ENCODE measurements around the gene JDP2. TPM values are rescaled to one million over a fixed set of nuclear protein-coding genes. Genes with fewer than 3 reads are reported as not detected.
"Not testable (repeated sequence)": the region's sequence is repeated elsewhere in the genome, so short reads cannot be mapped to it uniquely, and the experiment has no call there.

The JDP2 gene, protein sequence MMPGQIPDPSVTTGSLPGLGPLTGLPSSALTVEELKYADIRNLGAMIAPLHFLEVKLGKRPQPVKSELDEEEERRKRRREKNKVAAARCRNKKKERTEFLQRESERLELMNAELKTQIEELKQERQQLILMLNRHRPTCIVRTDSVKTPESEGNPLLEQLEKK
- polyA plus RNA-seq (ENCODE audit: low read depth in 6 of 6), result 1 to 10 TPM in 5 of 6 donors, not detected in 1; 1.5 to 4.7 (median 3.3) TPM

DNA sequence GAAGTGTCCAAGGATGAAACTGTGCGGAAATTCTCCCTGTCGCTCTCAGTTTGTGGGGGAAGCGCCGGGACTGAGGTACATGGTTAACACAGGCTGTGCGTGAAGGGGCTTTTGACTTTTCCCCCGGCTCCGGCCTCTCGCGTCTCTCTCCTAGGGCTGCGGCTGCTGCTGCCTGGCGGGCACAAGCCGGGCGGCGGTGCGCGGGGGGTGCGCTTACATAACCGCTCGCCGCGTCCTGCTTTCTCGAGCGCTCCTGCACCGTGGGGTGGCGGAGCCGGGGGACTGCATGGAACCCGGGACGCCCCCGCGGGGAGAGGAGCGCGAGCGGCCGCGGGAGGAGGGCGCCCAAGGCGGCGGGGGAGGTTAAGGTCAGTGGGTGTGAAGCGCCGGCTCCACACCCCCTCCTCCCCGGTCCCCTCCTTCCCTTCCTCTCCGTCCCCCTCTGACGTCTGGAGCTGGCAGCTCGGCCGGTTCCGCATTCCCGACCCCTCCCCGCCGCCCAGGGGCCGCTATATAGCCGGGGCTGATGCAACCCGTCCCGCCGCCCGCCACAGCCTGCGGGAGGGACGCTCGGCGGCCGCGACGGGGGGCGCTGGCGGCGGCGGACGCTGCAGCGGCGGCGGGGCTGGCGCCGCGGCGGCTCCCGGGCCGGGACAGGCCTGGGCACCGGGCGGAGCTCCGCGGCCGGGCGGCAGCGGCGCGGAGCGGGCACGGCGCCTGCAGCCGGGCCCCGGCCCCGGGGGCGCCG is at the start of gene JDP2:
TSS of gene JDP2 (plus strand) at position 541 of the 748 bp plus-strand sequence. CDS start 9,899 bp downstream, outside the sequence.
- Mint-ChIP-seq H3K4me3 (peak within 1 kb of the TSS; percentile 87 to 96 (median 92)), H3K4me1 (peaks cover 19 to 30% (median 29%) of the 10 kb centered on the region in 3 donors), H3K27me3 (no peaks in the 10 kb centered on the region), H3K27ac (peak within 1 kb of the TSS; percentile 58 to 98 (median 96)), H3K36me3 (peaks cover 0 to 6% of the 10 kb centered on the region in 2 donors), H3K9me3 (peaks cover 0 to 3% (median 0%) of the 10 kb centered on the region in 7 donors)
- ATAC-seq (ENCODE audit: low read depth in 2 of 2), result peak; percentile 63
- DNase-seq, result peak; percentile 54

DNA sequence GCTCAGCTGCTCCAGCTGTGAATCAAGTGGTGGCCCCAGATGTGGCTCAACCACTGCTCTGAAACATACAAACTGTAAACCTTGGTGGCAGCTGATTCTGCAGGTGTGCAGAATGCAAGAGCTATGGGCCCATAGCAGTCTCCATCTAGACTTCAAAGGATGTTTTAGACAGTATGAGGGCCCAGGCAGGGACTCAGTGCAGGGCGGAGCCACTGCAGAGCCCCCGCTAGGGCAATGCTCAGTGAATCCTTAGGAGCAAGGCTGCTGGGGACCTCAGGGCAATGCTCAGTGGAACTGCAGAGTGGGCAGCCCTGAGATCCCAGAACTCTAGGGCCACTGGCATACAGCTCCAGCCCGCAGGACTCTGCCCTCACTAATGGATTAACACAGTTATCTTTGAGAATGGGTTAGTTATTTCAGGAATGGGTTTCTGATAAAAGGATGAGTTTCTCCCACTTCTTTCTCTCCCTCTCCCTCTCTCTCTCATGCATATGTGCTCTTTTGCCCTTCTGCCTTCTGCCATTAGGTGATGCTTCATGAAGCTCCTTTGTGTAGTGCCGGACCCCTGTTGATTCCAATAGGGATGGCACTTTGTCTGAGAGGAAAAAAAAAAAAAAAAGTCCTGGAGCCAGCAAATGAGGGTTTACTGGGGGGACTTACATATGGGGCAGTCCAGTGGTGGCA is 48.4 kb upstream of the JDP2 start:
- no peak for DNase-seq
- H3K27me3 Mint-ChIP-seq, result peaks cover 10 to 13% (median 11%) of the 10 kb centered on the region in 3 donors
- no peak overlapping the region for H3K4me3 Mint-ChIP-seq
- H3K36me3 Mint-ChIP-seq, result peaks cover 5 to 12% of the 10 kb centered on the region in 2 donors
- no peak for ATAC-seq (ENCODE audit: low read depth in 2 of 2)
- no peak overlapping the region for H3K27ac Mint-ChIP-seq
- peaks cover 0 to 4% (median 0%) of the 10 kb centered on the region in 3 donors for H3K4me1 Mint-ChIP-seq
- H3K9me3 Mint-ChIP-seq, result peaks cover 2 to 8% (median 4%) of the 10 kb centered on the region in 7 donors

DNA sequence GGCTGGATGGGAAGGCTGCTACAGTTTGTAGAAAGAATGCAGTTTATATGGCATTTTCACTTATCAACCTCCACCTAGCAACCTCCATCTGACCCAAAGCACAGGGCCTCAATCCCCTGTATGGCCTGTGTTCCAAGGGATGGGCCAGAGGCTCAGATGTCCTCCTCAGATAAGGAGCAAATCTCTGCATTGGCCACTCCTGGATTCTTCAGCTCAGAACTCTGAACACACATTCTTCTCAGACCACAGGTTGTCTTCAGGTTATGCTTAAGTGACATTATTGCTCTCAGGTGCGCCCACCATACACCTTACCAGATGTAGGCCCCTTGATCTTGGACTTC is 47.9 kb upstream of the JDP2 start:
- Mint-ChIP-seq H3K36me3 (peaks cover 5 to 17% of the 10 kb centered on the region in 2 donors), H3K4me1 (peaks cover 0 to 4% (median 0%) of the 10 kb centered on the region in 3 donors), H3K27me3 (peaks cover 13 to 18% (median 14%) of the 10 kb centered on the region in 3 donors), H3K9me3 (peaks cover 5 to 11% (median 8%) of the 10 kb centered on the region in 7 donors), H3K27ac (peak overlapping the region in 1 of 6 donors; percentile 12), H3K4me3 (no peak overlapping the region)
- ATAC-seq (ENCODE audit: low read depth in 2 of 2) (no peak), DNase-seq (no peak)

DNA sequence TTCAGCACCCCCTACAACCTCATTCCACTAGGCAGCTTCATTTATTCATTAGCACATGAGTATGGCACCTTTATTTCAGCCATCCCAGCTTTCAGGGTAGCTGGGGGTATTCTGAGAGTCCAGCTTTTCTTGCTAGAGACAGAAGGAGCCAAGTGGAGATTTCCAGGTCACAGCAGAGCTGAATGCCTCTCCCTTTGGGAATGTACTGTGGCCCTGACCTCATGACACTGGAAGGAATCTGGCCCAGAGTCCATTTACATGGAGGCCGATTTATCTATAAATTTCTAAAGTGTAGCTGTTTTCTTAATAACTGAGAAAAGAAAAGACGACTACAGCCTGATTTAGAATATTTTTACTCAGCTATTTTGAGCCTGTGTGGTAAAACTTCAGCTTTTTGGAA is 47.2 kb upstream of the JDP2 start:
- DNase-seq, result no peak
- Mint-ChIP-seq H3K36me3 (peaks cover 5 to 19% of the 10 kb centered on the region in 2 donors), H3K4me1 (peaks cover 0 to 4% (median 0%) of the 10 kb centered on the region in 3 donors), H3K27me3 (peaks cover 11 to 13% (median 11%) of the 10 kb centered on the region in 3 donors), H3K4me3 (no peak overlapping the region), H3K9me3 (peaks cover 5 to 13% (median 10%) of the 10 kb centered on the region in 7 donors), H3K27ac (no peak overlapping the region)
- no peak for ATAC-seq (ENCODE audit: low read depth in 2 of 2)

DNA sequence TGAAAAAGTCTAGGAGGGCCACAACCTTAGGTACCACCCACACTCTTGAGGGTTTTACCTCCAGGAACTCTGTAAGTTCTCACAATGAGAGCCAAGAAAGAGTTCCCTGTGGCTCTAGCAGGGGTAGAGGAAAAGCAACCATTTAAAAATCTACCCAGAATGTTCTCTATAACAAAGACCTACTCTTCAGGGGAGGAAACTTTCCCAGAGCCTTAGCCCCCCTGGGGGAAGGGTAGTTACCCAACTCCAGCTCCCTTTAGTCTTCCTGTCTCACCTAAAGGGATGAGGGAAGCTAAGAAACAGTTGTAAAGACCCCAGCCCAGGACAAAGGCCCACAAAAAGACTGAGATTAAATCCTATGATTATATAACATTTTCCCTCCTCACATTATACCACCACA is 46.2 kb upstream of the JDP2 start:
- peaks cover 5 to 13% (median 9%) of the 10 kb centered on the region in 7 donors for H3K9me3 Mint-ChIP-seq
- H3K4me3 Mint-ChIP-seq, result no peak overlapping the region
- ATAC-seq (ENCODE audit: low read depth in 2 of 2) (no peak), DNase-seq (no peak)
- peaks cover 13 to 17% (median 16%) of the 10 kb centered on the region in 3 donors for H3K27me3 Mint-ChIP-seq
- H3K27ac Mint-ChIP-seq, result no peak overlapping the region
- H3K4me1 Mint-ChIP-seq, result peaks cover 0 to 4% (median 0%) of the 10 kb centered on the region in 3 donors
- H3K36me3 Mint-ChIP-seq, result peaks cover 5 to 13% of the 10 kb centered on the region in 2 donors

DNA sequence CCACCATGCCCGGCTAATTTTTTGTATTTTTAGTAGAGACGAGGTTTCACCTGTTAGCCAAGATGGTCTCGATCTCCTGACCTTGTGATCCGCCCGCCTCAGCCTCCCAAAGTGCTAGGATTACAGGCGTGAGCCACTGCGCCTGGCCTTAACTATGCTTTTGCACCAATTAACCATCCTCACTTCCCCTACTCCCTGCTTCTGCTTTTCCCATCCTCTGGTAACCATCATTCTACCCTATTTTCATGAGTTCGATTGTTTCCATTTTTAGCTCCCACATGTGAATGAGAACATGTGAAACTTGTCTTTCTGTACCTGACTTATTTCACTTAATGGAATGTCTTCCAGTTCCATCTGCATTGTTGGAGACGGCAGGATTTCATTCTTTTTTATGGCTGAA is 44.6 kb upstream of the JDP2 start:
- DNase-seq, result not testable (repeated sequence)

DNA sequence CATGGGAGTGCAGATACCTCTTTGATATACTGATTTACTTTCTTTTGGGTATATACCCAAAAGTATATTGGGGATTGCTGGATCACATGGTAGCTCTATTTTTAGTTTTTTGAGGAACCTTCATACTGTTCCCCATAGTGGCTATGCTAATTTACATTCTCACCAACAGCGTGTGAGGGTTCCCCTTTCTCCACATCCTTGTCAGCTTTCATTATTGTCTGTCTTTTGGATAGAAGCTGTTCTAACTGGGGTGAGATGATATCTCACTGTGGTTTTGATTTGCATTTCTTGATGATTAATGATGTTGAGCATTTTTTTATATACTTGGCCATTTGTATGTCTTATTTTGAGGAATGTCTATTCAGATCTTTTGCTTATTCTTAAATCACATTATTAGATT is 44.1 kb upstream of the JDP2 start:
- H3K36me3 Mint-ChIP-seq, result peaks cover 5 to 11% of the 10 kb centered on the region in 2 donors
- H3K4me1 Mint-ChIP-seq, result peaks cover 0 to 4% (median 0%) of the 10 kb centered on the region in 3 donors
- DNase-seq (no peak), ATAC-seq (ENCODE audit: low read depth in 2 of 2) (peak; percentile 58 to 66)
- peaks cover 9 to 17% (median 16%) of the 10 kb centered on the region in 3 donors for H3K27me3 Mint-ChIP-seq
- H3K9me3 Mint-ChIP-seq, result peaks cover 5 to 13% (median 9%) of the 10 kb centered on the region in 7 donors
- no peak overlapping the region for H3K4me3 Mint-ChIP-seq
- no peak overlapping the region for H3K27ac Mint-ChIP-seq

More for the DNA sequence above, 44.6 kb upstream of the JDP2 start:
- not testable (repeated sequence) for H3K4me1 Mint-ChIP-seq; ATAC-seq (ENCODE audit: low read depth in 2 of 2); H3K27ac Mint-ChIP-seq; H3K4me3 Mint-ChIP-seq
- Mint-ChIP-seq H3K27me3 (peaks cover 9 to 17% (median 16%) of the 10 kb centered on the region in 3 donors), H3K36me3 (peaks cover 5 to 11% of the 10 kb centered on the region in 2 donors), H3K9me3 (peaks cover 5 to 13% (median 9%) of the 10 kb centered on the region in 7 donors)

DNA sequence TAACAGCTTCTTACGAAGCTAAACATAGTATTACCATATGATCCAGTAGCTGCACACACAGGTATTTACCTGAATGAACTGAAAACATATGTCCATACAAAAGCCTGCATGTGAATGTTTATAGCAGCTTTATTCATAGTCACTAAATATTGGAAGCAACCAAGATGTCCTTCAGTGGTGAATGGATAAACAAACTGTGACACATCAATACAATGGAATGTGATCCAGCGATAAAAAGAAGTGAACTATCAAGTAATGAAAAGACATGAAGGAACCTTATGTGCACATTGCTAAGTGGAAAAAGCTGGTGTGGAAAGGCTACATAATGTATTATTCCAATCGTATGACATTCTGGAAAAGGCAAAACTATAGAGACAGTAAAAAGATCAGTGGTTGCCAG is 38.1 kb upstream of the JDP2 start:
- H3K4me3 Mint-ChIP-seq, result no peak overlapping the region
- H3K27ac Mint-ChIP-seq, result no peak overlapping the region
- peaks cover 3 to 8% (median 7%) of the 10 kb centered on the region in 3 donors for H3K27me3 Mint-ChIP-seq
- peaks cover 0 to 4% of the 10 kb centered on the region in 2 donors for H3K36me3 Mint-ChIP-seq
- no peaks in the 10 kb centered on the region for H3K4me1 Mint-ChIP-seq
- ATAC-seq (ENCODE audit: low read depth in 2 of 2), result no peak
- peaks cover 0 to 5% (median 4%) of the 10 kb centered on the region in 7 donors for H3K9me3 Mint-ChIP-seq
- no peak for DNase-seq

DNA sequence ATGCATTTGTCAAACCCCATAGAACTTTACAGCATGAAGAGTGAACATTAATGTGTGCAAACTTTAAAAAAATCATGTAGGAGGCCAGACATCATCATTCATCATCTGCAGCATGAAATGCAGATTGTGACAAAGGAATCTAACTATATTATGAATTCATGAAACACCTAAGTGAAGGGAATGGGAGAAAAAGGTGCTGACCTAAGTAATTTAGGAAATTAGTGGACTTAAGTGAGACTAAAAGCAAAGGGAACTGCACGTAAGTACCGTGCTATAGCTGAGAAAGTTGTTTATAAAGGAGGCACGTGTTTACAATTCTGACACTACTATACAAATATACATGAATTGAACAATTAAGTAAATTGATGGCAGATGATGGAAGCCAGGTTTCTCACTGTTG is 37.6 kb upstream of the JDP2 start:
- Mint-ChIP-seq H3K27me3 (peaks cover 3 to 6% (median 6%) of the 10 kb centered on the region in 3 donors), H3K4me3 (no peak overlapping the region), H3K27ac (no peak overlapping the region), H3K4me1 (no peaks in the 10 kb centered on the region), H3K36me3 (no peaks in the 10 kb centered on the region), H3K9me3 (peaks cover 0 to under 1% (median 0%) of the 10 kb centered on the region in 7 donors)
- no peak for ATAC-seq (ENCODE audit: low read depth in 2 of 2)
- DNase-seq, result no peak

DNA sequence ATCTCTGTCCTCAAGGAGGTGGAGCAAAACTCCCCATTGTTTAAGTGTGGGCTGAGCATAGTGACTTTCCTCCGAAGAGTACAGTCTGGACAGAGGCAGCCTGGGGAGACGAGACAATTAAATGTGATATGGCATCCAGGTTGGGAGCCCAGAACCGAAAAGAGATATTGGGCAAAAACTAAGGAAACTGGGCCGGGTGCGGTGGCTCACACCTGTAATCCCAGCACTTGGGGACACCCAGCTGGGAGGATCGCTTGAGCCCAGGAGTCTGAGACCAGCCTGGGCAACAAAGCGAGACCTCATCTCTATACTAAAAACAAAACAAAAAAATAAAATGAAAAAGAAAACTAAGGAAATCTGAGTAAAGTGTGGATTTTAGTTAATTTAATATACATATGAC is 35.9 kb upstream of the JDP2 start:
- Mint-ChIP-seq H3K27ac (no peak overlapping the region), H3K9me3 (no peaks in the 10 kb centered on the region), H3K36me3 (no peaks in the 10 kb centered on the region), H3K4me1 (no peaks in the 10 kb centered on the region), H3K27me3 (peaks cover 3 to 10% (median 5%) of the 10 kb centered on the region in 3 donors), H3K4me3 (no peak overlapping the region)
- DNase-seq (no peak), ATAC-seq (ENCODE audit: low read depth in 2 of 2) (no peak)

DNA sequence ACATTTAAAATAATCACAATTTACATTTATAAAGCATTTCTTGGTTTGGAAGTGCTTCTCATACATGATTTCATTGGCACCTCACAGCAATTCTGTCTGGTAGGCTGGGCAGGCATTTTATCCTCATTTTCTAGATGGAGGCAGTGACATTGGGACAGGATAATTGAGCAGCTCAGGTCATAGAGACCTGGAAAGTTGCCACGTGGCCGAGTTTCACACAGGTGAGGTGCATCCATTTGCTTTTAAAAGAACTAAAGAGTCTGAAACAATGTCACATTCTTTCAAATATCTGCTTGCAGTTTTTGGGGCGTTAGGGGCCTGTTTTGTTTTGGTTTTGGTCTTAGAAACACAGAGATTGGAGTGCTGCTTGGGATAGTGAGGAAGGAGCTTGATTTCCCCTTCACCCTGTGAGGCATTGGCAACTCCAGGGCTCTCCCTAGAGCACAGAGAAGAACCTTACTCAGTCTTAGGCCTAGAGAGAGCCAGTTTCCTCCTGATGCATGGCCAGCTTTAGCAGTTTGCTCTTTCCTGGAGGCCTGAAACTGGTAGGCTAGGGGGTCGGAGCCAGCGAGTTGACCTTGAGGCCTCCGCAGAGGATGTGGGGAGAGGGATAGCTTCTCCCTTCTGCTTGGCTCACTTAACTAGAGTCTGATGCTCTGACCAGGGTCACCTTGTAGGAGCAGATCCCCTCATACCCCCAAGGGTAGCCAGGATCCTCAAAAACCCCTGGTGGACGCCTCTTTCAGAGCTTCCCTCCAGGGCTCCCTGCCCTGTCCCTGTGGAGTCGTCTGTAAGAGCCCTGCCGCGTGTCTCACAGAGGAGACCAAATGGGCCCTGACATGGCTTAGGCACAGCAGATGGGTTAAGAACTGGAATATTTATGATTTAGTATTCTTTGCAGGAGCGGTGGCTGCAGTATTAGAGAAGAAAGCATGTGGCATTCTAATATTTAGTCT is 34.9 kb upstream of the JDP2 start:
- H3K9me3 Mint-ChIP-seq, result no peaks in the 10 kb centered on the region
- no peaks in the 10 kb centered on the region for H3K36me3 Mint-ChIP-seq
- no peak for ATAC-seq (ENCODE audit: low read depth in 2 of 2)
- no peaks in the 10 kb centered on the region for H3K4me1 Mint-ChIP-seq
- peaks cover 3 to 10% (median 5%) of the 10 kb centered on the region in 3 donors for H3K27me3 Mint-ChIP-seq
- no peak for DNase-seq
- H3K4me3 Mint-ChIP-seq, result no peak overlapping the region
- no peak overlapping the region for H3K27ac Mint-ChIP-seq

DNA sequence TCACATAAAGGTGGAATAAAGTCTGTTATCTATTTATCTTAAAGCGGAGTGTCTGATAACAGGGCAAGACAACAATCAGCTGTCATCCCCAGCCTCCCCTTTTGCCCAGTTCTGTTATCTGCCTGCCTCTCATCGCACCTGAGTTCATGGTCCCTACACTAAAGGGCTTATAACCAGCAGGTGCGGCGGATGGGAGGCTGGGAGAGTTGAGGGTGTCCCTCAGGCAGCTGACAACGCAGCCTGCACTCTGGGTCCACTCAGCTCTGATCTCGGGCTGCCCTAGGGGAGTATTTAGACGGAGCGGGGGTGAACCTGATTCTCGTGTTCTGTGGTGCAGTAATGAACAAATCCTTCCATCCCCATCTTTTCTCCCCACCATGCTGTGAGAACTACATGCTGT is 34.0 kb upstream of the JDP2 start:
- Mint-ChIP-seq H3K4me1 (no peaks in the 10 kb centered on the region), H3K4me3 (no peak overlapping the region), H3K27me3 (peaks cover 1 to 10% (median 5%) of the 10 kb centered on the region in 3 donors)

More for the DNA sequence above, 34.0 kb upstream of the JDP2 start:
- DNase-seq, result no peak
- Mint-ChIP-seq H3K36me3 (no peaks in the 10 kb centered on the region), H3K27ac (no peak overlapping the region), H3K9me3 (peaks cover 0 to 3% (median 0%) of the 10 kb centered on the region in 7 donors)
- ATAC-seq (ENCODE audit: low read depth in 2 of 2), result no peak

Data from naive B cell (primary cell).